GM19438 (cell line): ENCODE data around the gene STMN3.
"Not testable (repeated sequence)": the region's sequence is repeated elsewhere in the genome, so short reads cannot be mapped to it uniquely, and the experiment has no call there.

ENCODE experiments used
- ATAC-seq: cut with Tn5 transposase; IDR thresholded peaks from one replicate; pipeline ENCODE4 v1.9.1; 2021; ENCODE audit warnings: low read depth; ENCODE audit not compliant: unreplicated experiment

STMN3 gene

GRCh38 chr20:63678667-63679465 is 25.6 kb upstream of the STMN3 start:
- ATAC-seq, result no peak

- ATAC-seq, result no peak
Observed at GRCh38 chr20:63678071-63678470, 24.8 kb upstream of the STMN3 start.

GRCh38 chr20:63675681-63676368 is 22.6 kb upstream of the STMN3 start:
- no peak for ATAC-seq

DNA sequence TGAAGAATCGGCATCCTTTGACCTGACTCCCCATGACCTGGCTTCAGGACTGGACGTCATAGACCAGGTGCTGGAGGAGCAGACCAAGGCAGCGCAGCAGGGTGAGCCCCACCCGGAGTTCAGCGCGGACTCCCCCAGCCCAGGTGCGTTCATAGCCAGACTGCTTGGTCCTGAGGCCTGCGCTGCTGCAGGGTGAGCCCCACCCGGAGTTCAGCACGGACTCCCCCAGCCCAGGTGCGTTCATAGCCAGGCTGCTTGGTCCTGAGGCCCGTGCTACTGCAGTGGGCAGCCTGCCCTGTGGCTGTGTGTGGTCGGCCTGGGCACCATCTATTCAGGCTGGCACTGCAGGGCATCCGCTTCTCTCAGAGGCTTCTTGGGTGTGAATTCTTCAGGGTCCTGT is 20.7 kb upstream of the STMN3 start:
- no peak for ATAC-seq

GRCh38 chr20:63672666-63673065 is 19.4 kb upstream of the STMN3 start:
- no peak for ATAC-seq

DNA sequence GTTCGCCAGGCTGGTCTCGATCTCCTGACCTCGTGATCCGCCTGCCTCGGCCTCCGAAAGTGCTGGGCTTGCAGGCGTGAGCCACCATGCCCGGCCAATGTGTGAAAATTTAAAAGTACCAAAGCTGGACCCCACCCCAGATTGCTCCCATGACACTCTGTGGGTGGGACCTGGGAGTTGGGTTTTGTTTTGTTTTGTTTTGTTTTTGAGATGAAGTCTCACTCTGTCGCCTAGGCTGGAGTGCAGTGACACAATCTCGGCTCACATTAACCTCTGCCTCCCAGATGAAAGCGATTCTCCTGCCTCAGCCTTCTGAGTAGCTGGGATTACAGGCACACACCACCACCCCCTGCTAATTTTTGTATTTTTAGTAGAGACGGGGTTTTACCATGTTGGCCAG is 18.5 kb upstream of the STMN3 start:
- not testable (repeated sequence) for ATAC-seq

- ATAC-seq, result no peak
Observed at GRCh38 chr20:63668351-63668750, 15.1 kb upstream of the STMN3 start.

DNA sequence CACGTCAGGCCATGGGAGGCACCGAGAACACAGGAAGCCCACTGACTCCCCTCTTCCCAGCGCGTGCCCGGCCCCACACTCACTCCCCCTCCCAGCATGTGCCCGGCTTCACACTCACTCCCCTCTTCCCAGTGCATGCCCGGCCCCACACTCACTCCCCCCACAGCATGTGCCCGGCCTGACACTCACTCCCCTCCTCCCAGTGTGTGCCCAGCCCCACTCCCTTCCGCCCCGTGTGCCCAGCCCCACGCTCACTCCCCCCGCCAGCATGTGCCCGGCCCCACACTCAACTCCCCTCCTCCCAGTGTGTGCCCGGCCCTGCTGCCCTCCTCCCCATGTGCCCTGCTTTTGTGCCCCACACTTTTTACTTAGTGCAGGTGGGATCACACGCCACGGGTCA is 14.6 kb upstream of the STMN3 start:
- ATAC-seq, result no peak

GRCh38 chr20:63665708-63666107 is 12.5 kb upstream of the STMN3 start:
- no peak for ATAC-seq

- no peak for ATAC-seq
Observed at GRCh38 chr20:63664861-63665594, 11.8 kb upstream of the STMN3 start.

GRCh38 chr20:63664143-63664851 is 11.1 kb upstream of the STMN3 start:
- ATAC-seq, result no peak

DNA sequence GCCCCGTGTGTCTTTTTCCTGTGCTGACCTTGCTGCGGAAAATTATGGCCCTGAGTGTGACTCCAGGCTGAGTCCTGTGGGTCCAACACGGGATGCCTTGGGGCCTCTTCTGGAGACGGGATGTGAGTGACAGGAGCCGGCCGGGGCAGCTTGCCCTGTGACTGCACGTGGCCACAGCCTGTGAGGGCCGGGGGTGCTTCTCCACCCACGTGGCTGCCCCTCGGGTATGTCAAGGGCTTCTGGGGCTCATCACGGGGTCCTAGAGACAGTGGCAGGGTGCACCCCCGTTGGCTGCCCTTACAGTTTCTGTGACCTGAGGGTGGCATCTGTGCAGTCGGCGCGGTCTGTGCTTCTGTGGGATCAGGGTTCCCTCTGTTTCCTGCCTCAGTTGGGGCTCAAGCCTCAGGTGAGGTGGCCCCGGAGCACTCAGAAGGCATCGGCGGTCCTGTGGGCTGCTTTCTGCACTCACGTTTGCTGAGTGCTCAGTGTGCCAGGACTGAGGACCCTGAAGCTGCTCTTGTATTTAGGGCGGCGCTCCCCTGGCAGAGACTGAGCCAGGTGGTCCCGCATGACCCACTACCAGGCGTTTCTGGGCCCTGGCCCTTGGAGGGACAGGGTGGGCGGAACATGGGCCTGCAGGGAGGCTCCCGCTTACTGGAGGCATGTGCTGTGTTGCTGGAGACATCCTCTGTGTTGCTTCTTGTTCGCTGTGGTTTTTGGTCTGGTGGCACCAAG is 10.3 kb upstream of the STMN3 start:
- no peak for ATAC-seq

DNA sequence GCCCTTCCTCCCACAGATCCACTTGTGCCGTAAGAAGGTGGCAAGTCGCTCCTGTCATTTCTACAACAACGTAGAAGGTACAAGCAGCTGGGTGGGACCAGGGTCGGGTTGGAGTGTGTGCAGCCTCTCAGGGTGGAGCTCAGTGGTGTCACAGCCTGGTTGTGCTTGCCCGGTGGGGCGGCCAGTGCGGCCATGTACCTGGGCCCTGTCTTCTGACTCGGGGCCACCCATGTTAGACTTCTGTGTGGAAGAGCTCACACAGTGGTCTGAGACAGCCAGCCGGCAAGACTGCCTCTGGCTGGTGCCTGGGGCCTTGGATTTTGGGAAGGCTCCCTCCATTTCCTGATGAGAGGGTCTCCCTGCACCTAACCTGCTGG is 9.6 kb upstream of the STMN3 start:
- no peak for ATAC-seq

- ATAC-seq, result no peak
Observed at GRCh38 chr20:63661959-63662812, 9.0 kb upstream of the STMN3 start.

DNA sequence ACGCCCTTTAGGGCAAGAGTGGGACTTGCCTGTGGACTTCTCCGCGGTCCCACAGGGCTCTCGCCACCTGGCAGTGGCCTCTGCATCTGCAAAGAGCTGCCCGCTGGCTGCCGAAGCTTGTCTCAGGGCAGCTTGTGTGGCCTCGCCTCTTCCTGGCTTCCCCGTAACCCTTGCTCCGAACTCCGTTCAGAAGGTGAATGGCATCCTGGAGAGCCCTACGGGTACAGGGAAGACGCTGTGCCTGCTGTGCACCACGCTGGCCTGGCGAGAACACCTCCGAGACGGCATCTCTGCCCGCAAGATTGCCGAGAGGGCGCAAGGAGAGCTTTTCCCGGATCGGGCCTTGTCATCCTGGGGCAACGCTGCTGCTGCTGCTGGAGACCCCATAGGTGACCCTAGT is 7.9 kb upstream of the STMN3 start:
- ATAC-seq, result no peak

DNA sequence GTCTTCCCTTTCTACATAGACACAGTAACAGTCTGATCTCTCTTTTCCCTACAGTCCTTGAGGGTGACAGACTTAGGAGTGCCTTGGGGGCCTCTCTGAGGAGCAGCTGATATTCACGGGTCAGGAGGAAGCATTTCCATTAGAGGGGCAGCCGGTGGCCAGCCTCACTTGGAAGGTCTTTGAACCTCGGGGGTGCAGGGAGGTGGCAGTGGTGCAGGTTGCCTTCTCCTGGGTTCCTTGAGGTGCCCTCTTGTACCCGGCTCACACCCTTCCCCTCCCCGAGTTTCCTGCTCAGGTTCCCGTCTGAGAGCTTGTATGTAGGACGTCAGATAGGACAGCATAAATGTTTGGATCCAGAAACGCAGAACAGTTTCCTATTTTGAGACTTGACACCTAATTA is 7.4 kb upstream of the STMN3 start:
- ATAC-seq, result no peak

DNA sequence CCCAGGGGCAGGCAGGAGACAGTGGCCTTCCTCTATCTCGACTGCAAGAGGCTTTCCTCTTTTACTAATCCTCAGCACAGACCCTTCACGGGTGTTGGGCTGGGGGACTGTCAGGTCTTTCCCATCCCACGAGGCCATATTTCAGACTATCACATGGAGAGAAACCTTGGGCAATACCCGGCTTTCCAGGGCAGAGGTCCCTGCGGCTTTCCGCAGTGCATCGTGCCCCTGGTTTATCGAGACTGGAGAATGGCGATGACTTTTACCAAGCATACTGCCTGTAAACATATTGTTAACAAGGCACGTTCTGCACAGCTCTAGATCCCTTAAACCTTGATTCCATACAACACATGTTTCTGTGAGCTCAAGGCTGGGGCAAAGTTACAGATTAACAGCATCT is 7.0 kb upstream of the STMN3 start:
- not testable (repeated sequence) for ATAC-seq

GRCh38 chr20:63659370-63659769 is 6.1 kb upstream of the STMN3 start:
- ATAC-seq, result no peak

DNA sequence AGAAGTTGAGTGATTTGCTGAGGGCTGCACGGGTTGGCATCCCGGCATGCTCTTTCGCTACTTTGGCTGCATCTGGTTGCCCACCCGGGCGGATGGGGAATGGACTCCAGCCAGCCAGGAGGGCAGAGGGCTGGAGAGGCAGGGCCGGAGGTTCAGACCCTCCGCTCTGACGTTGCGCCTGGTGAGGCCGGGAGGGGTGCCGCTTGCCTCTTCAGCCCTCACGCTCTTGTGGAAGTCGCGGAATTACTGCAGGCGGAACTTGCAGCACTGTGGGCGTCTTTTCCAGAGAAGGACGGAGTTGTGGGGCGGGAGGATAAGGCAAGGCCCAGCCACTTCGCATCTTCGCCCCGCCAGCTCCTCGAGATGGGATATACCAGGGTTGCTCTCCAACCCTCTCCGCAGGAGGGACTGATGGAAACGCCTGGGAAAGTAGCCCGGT is 5.5 kb upstream of the STMN3 start:
- peak; percentile 8 for ATAC-seq
